Brain microvascular endothelial cell (primary cell): Measurements from ENCODE around the gene FOXI3.

ENCODE experiments used
- DNase-seq: peaks from one replicate; pipeline ENCODE4 v3.0.0-alpha.2; 2020
- H3K27ac ChIP-seq: fragments of 250-450 bp; sonication (Bioruptor Pico); 2 replicates; pipeline ENCODE4 v1.5.1; 2020; ENCODE audit warnings: mild to moderate bottlenecking, moderate library complexity
- H3K27me3 ChIP-seq: fragments of 250-450 bp; sonication (Bioruptor Pico); replicated peaks from 2 replicates; pipeline ENCODE4 v1.5.1; 2020; ENCODE audit warnings: mild to moderate bottlenecking
- H3K36me3 ChIP-seq: fragments of 250-450 bp; sonication (Bioruptor Pico); replicated peaks from 2 replicates; pipeline ENCODE4 v1.5.1; 2020; ENCODE audit warnings: mild to moderate bottlenecking
- H3K4me3 ChIP-seq: 2 replicates; pipeline ENCODE4 v1.5.1; 2011; ENCODE audit warnings: low read depth, mild to moderate bottlenecking, control low read depth, low read length, moderate library complexity
- CTCF ChIP-seq: IDR thresholded peaks from 2 replicates; pipeline ENCODE4 v1.5.1; 2011; ENCODE audit warnings: low read depth, mild to moderate bottlenecking, moderate library complexity, low read length, control low read depth, inconsistent platforms; ENCODE audit errors: missing control alignments
- in situ Hi-C: cut with HindIII; loops from 2 replicates; pipeline ENCODE4 v1.10.0; 2017; ENCODE audit warnings: low sequenced_read_pairs, low pct_ligation_motif_present

The FOXI3 gene

GRCh38 chr2:88464153-88464552 lies 11.7 kb upstream of the FOXI3 start:
- Histone ChIP-seq H3K4me3 (no peak overlapping the region), H3K36me3 (no peaks in the 10 kb centered on the region), H3K27ac (no peak overlapping the region), H3K27me3 (no peaks in the 10 kb centered on the region)
- TF ChIP-seq CTCF: no peak
- in situ Hi-C loops: no loop called here
- no peak for DNase-seq

- in situ Hi-C loops: no loop called here
- no peak for TF ChIP-seq CTCF
- DNase-seq: no peak
- H3K27ac ChIP-seq: no peak overlapping the region
- no peak overlapping the region for H3K4me3 ChIP-seq
- H3K36me3 ChIP-seq: no peaks in the 10 kb centered on the region
- H3K27me3 ChIP-seq: peaks cover 10% of the 10 kb centered on the region
These were observed 6.1 kb upstream of the FOXI3 start for GRCh38 chr2:88458633-88459032.

GRCh38 chr2:88452980-88453582 lies 588 bp upstream of the FOXI3 start:
- peak; percentile 1 for DNase-seq
- no peak overlapping the region for H3K4me3 ChIP-seq
- no peak for TF ChIP-seq CTCF
- H3K27me3 ChIP-seq: peaks cover 37% of the 10 kb centered on the region
- H3K36me3 ChIP-seq: no peaks in the 10 kb centered on the region
- no peak overlapping the region for H3K27ac ChIP-seq
- in situ Hi-C loops: no loop called here

- Histone ChIP-seq H3K27me3 (peaks cover 37% of the 10 kb centered on the region), H3K36me3 (no peaks in the 10 kb centered on the region), H3K4me3 (no peak overlapping the region), H3K27ac (no peak overlapping the region)
- in situ Hi-C loops: no loop called here
- no peak for DNase-seq
- no peak for TF ChIP-seq CTCF
These were observed 505 bp downstream of the FOXI3 start for GRCh38 chr2:88451811-88452564.

GRCh38 chr2:88450925-88451810 lies 1.3 kb downstream of the FOXI3 start:
- in situ Hi-C loops: no loop called here
- Histone ChIP-seq H3K4me3 (no peak overlapping the region), H3K27ac (no peak overlapping the region), H3K27me3 (peaks cover 37% of the 10 kb centered on the region), H3K36me3 (no peaks in the 10 kb centered on the region)
- no peak for DNase-seq
- TF ChIP-seq CTCF: no peak
